HG03457 (cell line): ENCODE measurements around the gene FUS.
"Not testable (repeated sequence)": the region's sequence is repeated elsewhere in the genome, so short reads cannot be mapped to it uniquely, and the experiment has no call there.

Experiments
- ATAC-seq: cut with Tn5 transposase; IDR thresholded peaks from one replicate; pipeline ENCODE4 v1.9.1; 2021; ENCODE audit warnings: moderate number of reproducible peaks; ENCODE audit not compliant: unreplicated experiment

The FUS gene

GRCh38 chr16:31143011-31143693 is 36.8 kb upstream of the FUS start:
- no peak for ATAC-seq

GRCh38 chr16:31143694-31144148 is 36.2 kb upstream of the FUS start:
- no peak for ATAC-seq

DNA sequence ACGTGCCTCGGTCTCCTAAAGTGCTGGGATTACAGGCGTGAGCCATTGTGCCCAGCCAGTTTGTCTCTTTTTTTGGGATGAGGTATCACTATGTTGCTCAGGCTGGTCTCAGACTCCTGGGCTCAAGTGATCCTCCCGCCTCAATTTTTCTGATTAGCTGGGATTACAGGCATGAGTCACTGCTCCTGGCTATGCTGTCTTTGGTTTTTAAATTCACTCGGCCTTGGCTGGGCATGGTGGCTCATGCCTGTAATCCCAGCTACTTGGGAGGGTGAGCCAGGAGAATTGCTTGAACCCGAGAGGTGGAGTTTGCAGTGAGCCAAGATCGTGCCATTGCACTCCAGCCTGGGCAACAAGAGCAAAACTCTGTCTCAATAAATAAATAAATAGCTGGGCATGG is 35.5 kb upstream of the FUS start:
- ATAC-seq: not testable (repeated sequence)

- ATAC-seq: no peak
Observed at GRCh38 chr16:31145398-31145990, 34.4 kb upstream of the FUS start.

DNA sequence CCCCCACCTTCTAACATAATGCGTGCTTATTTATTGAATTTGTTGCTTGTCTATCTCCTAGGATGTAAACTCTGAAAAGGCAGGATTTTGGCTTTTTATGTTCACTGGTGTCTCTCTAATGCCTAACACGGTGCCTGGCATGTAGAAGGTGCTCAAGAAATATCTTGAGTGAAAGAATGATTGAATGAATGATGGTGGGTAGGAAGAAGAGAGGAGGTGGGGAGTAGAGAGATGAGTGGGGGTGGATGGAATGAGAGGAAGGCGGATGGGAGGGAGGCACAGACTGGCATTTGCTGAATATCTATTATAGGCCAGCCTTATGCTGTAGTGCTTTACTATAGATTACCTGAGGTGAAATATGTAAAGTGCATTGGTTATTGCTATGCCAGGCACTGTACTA is 32.4 kb upstream of the FUS start:
- ATAC-seq: no peak

DNA sequence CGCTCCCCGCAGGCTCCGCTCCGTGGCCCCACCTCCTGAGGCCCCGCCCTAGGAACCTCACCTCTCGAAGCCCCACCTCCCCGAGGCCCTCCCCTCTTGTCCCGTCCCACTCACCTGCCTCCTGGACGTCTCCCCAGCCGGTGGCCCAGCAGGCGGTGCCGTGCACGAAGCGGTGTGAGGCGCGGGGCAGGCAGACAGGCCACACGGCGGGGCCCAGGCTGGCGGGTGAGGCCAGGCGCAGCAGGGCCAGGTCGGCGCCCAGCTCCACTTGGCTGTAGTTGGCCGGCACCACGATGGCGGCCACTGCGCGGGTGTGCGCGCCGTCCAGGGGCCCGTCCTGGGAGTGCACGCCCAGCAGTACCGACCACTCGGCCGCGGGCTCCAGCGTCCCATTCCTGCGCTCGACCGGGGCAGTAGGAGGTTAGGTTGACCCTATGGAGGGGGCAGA is 31.6 kb upstream of the FUS start:
- ATAC-seq: no peak

DNA sequence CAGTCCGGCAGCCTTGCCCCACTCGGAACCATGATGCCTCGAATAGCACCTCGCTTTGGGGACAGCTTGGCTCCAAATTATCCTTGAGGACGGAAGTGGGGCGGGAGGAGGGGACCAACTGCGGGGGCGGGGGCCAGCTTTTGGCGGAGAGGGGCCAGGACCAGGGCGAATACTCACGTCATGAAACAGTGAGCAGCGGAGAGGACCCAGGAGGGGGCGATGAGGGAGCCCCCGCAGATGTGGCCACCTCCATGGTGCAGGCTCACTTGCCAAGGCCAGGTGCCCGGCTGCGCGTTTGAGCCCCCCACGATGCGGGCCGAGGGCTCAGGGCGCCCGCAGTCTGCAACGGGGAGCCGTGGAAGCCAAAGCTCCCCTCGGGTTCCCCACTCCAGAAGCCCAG is 31.0 kb upstream of the FUS start:
- ATAC-seq: no peak

DNA sequence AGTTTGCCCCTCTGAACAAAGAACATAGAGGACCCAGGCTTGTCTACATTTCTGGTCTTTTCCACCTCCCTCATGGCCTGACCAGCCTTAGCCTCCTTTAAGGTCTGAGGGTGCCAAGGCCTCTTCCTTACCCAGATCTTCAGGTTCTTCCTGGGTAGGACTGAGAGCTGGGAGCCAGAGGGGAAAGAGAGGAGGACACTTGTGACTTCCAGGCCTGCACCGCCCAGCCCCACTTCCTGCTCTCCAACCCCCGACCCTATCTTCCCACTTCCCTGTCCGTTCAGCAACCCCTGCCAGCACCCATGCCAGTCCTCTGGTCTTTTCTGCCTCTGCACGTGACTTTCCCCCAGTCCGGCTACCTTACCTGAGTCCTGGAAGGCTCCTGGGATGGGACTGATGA is 30.6 kb upstream of the FUS start:
- ATAC-seq: no peak

DNA sequence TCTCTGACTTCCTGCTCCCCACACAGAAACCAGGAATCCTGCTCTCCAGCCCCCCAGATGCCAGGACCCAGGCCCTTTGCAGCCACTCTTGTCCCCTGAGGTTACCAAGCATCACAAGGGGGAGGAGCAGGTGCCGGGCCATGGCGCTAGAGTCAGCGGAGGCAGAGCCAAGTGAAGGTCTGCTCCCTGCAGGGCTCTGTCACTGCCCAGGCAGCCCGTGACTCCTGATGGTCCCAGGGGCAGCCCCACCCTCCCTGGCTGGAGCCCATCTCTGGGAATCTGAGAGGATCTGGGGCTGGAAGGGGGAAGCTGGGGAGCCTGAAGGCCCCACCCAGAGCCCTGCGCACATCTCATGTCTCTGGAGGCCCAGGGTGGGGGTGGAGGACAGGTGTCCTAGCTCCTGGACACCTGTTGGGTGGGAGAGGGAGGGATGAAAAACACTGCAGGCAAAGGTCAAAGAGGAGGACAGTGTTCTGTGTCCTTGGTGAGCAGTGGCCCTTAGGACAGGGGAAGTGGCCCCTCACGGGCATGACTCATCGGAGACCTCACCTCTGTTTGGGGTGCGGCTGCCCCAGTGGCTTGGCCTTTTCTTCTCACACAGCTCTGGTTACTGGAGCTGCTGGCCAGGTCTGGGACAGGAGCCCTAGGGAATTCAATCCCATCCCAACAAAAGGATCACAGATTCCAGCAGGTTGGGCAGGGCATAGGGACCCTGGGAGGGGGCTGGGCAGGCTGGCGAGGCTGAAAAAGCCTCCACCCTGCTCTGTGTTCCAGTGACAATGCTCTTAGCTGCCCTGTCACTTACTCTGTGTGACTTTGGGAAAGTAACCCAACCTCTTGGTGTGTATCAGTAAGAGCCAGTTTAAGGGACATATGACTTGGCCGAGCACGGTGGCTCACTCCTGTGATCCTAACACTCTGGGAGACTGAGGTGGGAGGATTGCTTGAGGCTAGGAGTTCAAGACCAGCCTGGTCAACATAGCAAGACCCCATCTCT is 29.7 kb upstream of the FUS start, which contains the start of gene PRSS36:
Gene PRSS36 (minus strand): TSS at position 173 of the 997 bp plus-strand sequence. CDS start 31 bp downstream, at position 142.
- no peak for ATAC-seq

DNA sequence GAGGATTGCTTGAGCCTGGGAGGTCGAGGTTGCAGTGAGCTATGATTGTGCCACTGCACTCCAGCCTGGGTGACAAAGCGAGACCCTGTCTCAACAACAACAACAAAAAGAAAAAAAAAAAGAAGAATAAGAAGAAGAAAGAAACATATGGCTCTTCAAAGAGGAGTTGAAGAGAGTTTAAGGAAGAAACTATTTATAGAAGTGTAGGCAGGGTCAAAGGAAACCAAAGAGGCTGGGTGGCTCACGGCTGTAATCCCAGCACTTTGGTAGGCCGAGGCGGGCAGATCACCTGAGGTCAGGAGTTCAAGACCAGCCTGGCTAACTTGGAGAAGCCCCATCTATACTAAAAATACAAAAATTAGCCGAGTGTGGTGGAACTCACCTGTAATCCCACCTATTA is 29.0 kb upstream of the FUS start:
- ATAC-seq: not testable (repeated sequence)

DNA sequence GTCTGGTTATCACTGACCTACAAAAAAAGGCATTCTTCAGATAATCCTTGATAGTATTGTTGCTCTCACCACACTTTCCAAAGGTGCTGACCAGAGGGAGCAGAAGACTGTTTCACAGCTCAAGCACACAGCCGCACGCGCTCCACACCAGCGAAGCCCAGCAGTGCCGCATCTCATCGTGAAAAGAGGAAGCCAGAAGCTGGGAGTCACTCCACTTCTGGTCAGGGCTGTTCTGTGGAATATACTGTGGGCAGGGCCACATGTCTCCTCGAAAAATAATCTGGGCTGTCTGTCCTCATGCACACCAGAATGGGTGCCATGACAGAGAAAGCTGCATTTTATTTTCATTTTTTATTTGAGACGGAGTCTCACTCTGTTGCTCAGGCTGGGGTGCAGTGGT is 22.8 kb upstream of the FUS start:
- ATAC-seq: no peak

- ATAC-seq: no peak
Observed at GRCh38 chr16:31167315-31167714, 12.6 kb upstream of the FUS start.

DNA sequence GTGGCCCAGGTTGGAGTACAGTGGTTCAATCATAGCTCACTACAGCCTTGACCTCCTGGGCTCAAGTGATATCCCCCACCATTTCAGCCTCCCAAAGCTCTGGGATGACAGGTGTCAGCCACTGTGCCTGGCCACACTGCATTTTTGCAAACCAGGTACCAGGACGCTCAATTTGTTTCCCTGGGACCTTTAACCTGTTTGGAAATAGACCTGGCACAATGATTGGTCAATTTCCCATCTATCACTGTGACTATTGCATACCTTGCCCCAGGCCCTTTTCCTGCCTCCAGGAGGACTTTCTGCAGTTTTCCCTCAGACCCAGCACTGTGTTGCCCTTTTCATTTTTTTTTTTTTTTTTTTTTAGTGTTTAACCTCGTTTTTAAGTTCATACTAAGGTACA is 11.1 kb upstream of the FUS start:
- ATAC-seq: no peak

DNA sequence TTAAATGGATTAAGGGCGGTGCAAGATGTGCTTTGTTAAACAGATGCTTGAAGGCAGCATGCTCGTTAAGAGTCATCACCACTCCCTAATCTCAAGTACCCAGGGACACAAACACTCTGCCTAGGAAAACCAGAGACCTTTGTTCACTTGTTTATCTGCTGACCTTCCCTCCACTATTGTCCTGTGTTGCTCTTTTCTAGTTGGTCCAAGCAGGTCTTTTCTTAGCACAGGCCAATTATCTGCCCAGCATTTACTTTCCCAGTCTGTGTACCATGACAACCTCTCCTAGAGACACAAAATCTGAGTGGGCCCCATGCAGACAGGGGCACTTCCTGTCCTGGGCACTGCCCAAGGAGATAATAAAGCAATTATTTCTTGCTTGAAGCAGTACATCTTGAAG is 9.9 kb upstream of the FUS start:
- ATAC-seq: not testable (repeated sequence)

DNA sequence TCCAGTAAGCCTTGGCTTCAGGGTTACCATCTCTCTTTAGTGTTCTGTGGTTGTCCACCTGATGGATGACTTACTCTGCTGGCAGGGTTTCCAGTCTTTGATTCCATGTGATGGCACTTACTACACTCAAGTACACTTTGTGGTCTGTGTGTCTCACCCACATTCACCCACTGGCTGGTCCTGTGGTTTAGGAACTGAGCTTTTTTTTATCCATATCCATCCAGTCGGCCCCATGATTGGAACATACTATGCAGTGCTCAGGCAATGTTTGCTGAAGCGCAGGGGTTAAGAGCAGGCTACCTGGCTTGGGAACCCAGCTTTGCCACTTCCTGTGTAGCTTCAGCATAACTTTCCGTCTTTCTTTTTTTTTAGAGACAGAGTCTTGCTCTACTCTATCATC is 2.8 kb upstream of the FUS start:
- ATAC-seq: no peak

- no peak for ATAC-seq
Observed at GRCh38 chr16:31179219-31179746, 656 bp upstream of the FUS start.

GRCh38 chr16:31181102-31181830 is 1.3 kb downstream of the FUS start:
- no peak for ATAC-seq

GRCh38 chr16:31182391-31182790 is 2.5 kb downstream of the FUS start:
- no peak for ATAC-seq

GRCh38 chr16:31183432-31184428 is 3.8 kb downstream of the FUS start:
- no peak for ATAC-seq
